Keratinocyte (primary cell): ENCODE results near the gene NALCN. TPM values are rescaled to one million over a fixed set of nuclear protein-coding genes. Genes with fewer than 3 reads are reported as not detected.

Experiments
- DNase-seq: peaks from one replicate; pipeline ENCODE4 v3.0.0-alpha.2; 2011; ENCODE audit warnings: low read depth, missing footprints, low spot score
- FAIRE-seq: peaks from 2 replicates; lab custom pipeline; 2011; peaks lifted over from hg19 to GRCh38; lab: Jason Lieb, UNC
- H2AFZ ChIP-seq: 2 replicates; pipeline ENCODE4 v1.6.0; 2012; ENCODE audit warnings: low read length, control low read depth, inconsistent platforms; ENCODE audit not compliant: control insufficient read depth
- H3K27ac ChIP-seq: 2 replicates; pipeline ENCODE4 v1.5.1; 2011; ENCODE audit warnings: low read length; ENCODE audit not compliant: control insufficient read depth, insufficient read depth
- H3K27me3 ChIP-seq: 3 replicates; pipeline ENCODE4 v1.6.0; 2011; ENCODE audit warnings: low read length; ENCODE audit not compliant: control insufficient read depth, insufficient read depth; ENCODE audit errors: extremely low read depth
- H3K36me3 ChIP-seq, 2 experiments: 2 replicates in 1 of 2; 3 replicates in 1 of 2; pipeline ENCODE4 v1.5.1; 2011; ENCODE audit warnings: low read length in 2 of 2, mild to moderate bottlenecking in 1 of 2; ENCODE audit not compliant: control insufficient read depth in 2 of 2, insufficient read depth in 2 of 2; ENCODE audit errors: extremely low read depth in 1 of 2
- H3K4me1 ChIP-seq: 3 replicates; pipeline ENCODE4 v1.5.1; 2011; ENCODE audit warnings: low read length; ENCODE audit not compliant: control insufficient read depth, insufficient read depth; ENCODE audit errors: extremely low read depth
- H3K4me2 ChIP-seq: 3 replicates; pipeline ENCODE4 v1.6.0; 2011; ENCODE audit warnings: low read depth, low read length; ENCODE audit not compliant: control insufficient read depth, insufficient read depth; ENCODE audit errors: extremely low read depth
- H3K4me3 ChIP-seq, 3 experiments: fragments of 200-600 bp in 1 of 3; sonication (generic) in 1 of 3; 2 replicates in 2 of 3; 3 replicates in 1 of 3; pipeline ENCODE4 v1.5.1; 2011 to 2016; ENCODE audit warnings: low read length in 3 of 3, mild to moderate bottlenecking in 3 of 3, control low read depth in 2 of 3, inconsistent platforms in 1 of 3, low read depth in 1 of 3, mixed read lengths in 1 of 3, mixed run types in 1 of 3, moderate library complexity in 1 of 3; ENCODE audit not compliant: control insufficient read depth in 2 of 3, insufficient read depth in 2 of 3; ENCODE audit errors: extremely low read depth in 1 of 3
- H3K79me2 ChIP-seq: 2 replicates; pipeline ENCODE4 v1.6.0; 2012; ENCODE audit warnings: low read length; ENCODE audit not compliant: control insufficient read depth, insufficient read depth
- H3K9ac ChIP-seq: 3 replicates; pipeline ENCODE4 v1.6.0; 2011; ENCODE audit warnings: low read length; ENCODE audit not compliant: control insufficient read depth, insufficient read depth; ENCODE audit errors: extremely low read depth
- H3K9me1 ChIP-seq: 3 replicates; pipeline ENCODE4 v1.6.0; 2011; ENCODE audit warnings: low read length; ENCODE audit not compliant: control insufficient read depth, insufficient read depth; ENCODE audit errors: extremely low read depth
- H3K9me3 ChIP-seq: 2 replicates; pipeline ENCODE4 v1.5.1; 2012; ENCODE audit warnings: low read depth, low read length; ENCODE audit not compliant: control insufficient read depth
- H4K20me1 ChIP-seq: 3 replicates; pipeline ENCODE4 v1.6.0; 2011; ENCODE audit warnings: low read length; ENCODE audit not compliant: control insufficient read depth, insufficient read depth; ENCODE audit errors: extremely low read depth
- EZH2 ChIP-seq: IDR thresholded peaks from one replicate; pipeline ENCODE4 v1.6.1; 2012; ENCODE audit warnings: inconsistent platforms, mild to moderate bottlenecking, low read length, moderate library complexity
- dilution Hi-C: fragments of 300-500 bp; cut with MboI; formaldehyde crosslinking; loops from one replicate; pipeline ENCODE4 v1.7.0; 2020; ENCODE audit warnings: low sequenced_read_pairs; ENCODE audit not compliant: extremely low pct_ligation_motif_present
- polyA plus RNA-seq, 5 experiments: library from polyadenylated mRNA; depleted of rRNA in 3 of 5; stranded (reverse) in 3 of 5; stranded (forward) in 1 of 5; unstranded in 1 of 5; fragments of >200 nt; gene quantifications; 1 replicate in 1 of 5; 2 replicates in 3 of 5; 3 replicates in 1 of 5; pipeline versions ENCODE4 v1.2.1 to v1.2.3, GENCODE V29; 2011 to 2012; ENCODE audit warnings: missing spikeins in 2 of 5, low read depth in 1 of 5, low replicate concordance in 1 of 5
- TF ChIP-seq, protein P1 (sequence below), 3 experiments: IDR thresholded peaks in 1 of 3; conservative IDR thresholded peaks in 1 of 3; optimal IDR thresholded peaks in 1 of 3; 2 replicates in 2 of 3; 3 replicates in 1 of 3; pipeline versions ENCODE3 to v1.5.1; 2011; ENCODE audit warnings: low read length in 3 of 3, mild to moderate bottlenecking in 3 of 3, moderate library complexity in 2 of 3, control low read depth in 1 of 3, inconsistent platforms in 1 of 3; ENCODE audit not compliant: insufficient read depth in 2 of 3; ENCODE audit errors: extremely low read depth in 1 of 3

NALCN gene
- polyA plus RNA-seq, 1 donor (not counting 4 experiments of a cell fraction or from before 2014, with no cell fraction given): 0.16 TPM

DNA sequence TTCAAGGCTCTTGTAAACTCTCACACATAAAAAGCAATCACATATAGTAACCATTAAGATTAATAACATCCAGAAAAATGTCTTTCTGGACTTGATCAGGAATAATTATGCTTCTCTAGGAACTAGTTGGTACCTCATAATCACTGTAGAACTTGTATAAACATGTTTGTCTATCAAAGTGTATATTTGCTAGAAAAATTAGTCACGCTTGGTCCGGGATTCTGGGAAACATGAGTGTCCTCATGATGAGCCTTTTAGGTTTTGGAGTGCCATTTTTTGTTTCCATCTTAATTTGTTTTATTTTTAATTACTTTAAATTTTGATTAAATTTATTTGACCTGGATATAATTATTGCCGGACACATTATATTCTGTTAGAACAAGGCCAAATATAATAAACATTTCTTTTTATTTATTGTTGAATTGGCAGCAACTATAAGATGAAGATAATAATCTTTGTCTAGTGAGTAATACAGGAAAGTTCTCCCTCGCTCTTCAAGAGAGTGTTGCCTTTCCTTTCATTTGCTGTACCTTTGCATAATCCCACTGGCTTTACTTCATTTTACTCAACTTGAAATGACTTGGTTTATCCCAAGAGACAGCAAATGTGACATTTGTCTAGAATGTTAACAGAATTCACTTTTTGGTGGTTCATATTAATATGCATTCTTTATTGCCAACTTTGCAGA lies 207.0 kb downstream of the NALCN start:
- no peaks in the 10 kb centered on the region for H3K79me2 ChIP-seq
- no peak overlapping the region for H3K27ac ChIP-seq
- H3K4me3 ChIP-seq: no peak overlapping the region
- H3K27me3 ChIP-seq: no peaks in the 10 kb centered on the region
- no peak overlapping the region for H3K4me2 ChIP-seq
- FAIRE-seq (no peak), DNase-seq (no peak)
- no peaks in the 10 kb centered on the region for H3K4me1 ChIP-seq
- no peaks in the 10 kb centered on the region for H3K9me3 ChIP-seq
- no peak for TF ChIP-seq EZH2
- TF ChIP-seq, protein P1, sequence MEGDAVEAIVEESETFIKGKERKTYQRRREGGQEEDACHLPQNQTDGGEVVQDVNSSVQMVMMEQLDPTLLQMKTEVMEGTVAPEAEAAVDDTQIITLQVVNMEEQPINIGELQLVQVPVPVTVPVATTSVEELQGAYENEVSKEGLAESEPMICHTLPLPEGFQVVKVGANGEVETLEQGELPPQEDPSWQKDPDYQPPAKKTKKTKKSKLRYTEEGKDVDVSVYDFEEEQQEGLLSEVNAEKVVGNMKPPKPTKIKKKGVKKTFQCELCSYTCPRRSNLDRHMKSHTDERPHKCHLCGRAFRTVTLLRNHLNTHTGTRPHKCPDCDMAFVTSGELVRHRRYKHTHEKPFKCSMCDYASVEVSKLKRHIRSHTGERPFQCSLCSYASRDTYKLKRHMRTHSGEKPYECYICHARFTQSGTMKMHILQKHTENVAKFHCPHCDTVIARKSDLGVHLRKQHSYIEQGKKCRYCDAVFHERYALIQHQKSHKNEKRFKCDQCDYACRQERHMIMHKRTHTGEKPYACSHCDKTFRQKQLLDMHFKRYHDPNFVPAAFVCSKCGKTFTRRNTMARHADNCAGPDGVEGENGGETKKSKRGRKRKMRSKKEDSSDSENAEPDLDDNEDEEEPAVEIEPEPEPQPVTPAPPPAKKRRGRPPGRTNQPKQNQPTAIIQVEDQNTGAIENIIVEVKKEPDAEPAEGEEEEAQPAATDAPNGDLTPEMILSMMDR (optimal IDR thresholded peaks at IDR 0.05 in 1 of 3, IDR thresholded peaks at IDR 0.05 in 1 of 3, conservative IDR thresholded peaks at IDR 0.05 in 1 of 3; ENCODE audit: extremely low read depth in 1 of 3, insufficient read depth in 2 of 3, low read length in 3 of 3): no peak
- H4K20me1 ChIP-seq: no peaks in the 10 kb centered on the region
- no peaks in the 10 kb centered on the region for H3K9me1 ChIP-seq
- H2AFZ ChIP-seq: no peak overlapping the region
- H3K36me3 ChIP-seq: no peaks in the 10 kb centered on the region
- dilution Hi-C loops: no loop called here
- H3K9ac ChIP-seq: no peak overlapping the region

DNA sequence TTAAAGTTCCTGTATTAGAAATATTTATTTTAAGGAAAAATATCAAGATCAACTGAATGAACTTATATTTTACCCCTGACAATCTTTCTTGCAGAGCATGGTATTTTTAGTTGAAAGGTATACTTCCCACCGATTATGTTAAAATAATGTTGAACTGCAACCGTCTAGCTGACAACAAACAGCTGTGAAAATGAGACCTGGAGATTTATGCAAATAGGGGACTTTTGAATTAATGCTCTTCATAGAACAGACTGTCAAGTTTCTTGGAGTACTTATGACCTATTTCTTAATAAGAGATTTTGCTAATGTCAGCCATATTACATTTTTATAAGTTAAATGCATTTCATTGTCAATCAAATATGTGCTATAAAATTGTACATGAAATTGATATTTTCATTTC lies 210.9 kb downstream of the NALCN start:
- no peak for FAIRE-seq
- Histone ChIP-seq H3K4me1 (no peaks in the 10 kb centered on the region), H3K4me2 (no peak overlapping the region)

More for the DNA sequence above, 210.9 kb downstream of the NALCN start:
- Histone ChIP-seq H3K9ac (no peak overlapping the region), H3K36me3 (no peaks in the 10 kb centered on the region), H3K79me2 (no peaks in the 10 kb centered on the region), H4K20me1 (no peaks in the 10 kb centered on the region), H3K27me3 (no peaks in the 10 kb centered on the region), H3K4me3 (no peak overlapping the region), H3K9me3 (no peaks in the 10 kb centered on the region), H3K27ac (no peak overlapping the region), H2AFZ (no peak overlapping the region), H3K9me1 (no peaks in the 10 kb centered on the region)
- dilution Hi-C loops: no loop called here
- no peak for DNase-seq
- TF ChIP-seq, protein P1 (optimal IDR thresholded peaks at IDR 0.05 in 1 of 3, IDR thresholded peaks at IDR 0.05 in 1 of 3, conservative IDR thresholded peaks at IDR 0.05 in 1 of 3; ENCODE audit: extremely low read depth in 1 of 3, insufficient read depth in 2 of 3, low read length in 3 of 3): no peak
- no peak for TF ChIP-seq EZH2
